Pancreas (tissue), 10 donors: ENCODE measurements around the gene PRXL2A. TPM values are rescaled to one million over a fixed set of nuclear protein-coding genes. Genes with fewer than 3 reads are reported as not detected.

ENCODE experiments used
- ATAC-seq, 4 donors: fragments of 200-7000 bp; cut with Tn5 transposase; one replicate each; pipeline versions ENCODE4 v1.8.0 to v1.9.1; 2020; ENCODE audit warnings: mild to moderate bottlenecking in 4 of 4, moderate library complexity in 4 of 4
- DNase-seq, 6 donors: peaks; one replicate each; pipeline ENCODE4 v3.0.0-alpha.2; 2020
- FAIRE-seq: peaks from 2 replicates; lab custom pipeline; 2012; peaks lifted over from hg19 to GRCh38; lab: Jason Lieb, UNC
- H3K27ac ChIP-seq, 4 donors: fragments of 200-600 bp; sonication (generic); 1 replicate in 3 of 4; 2 replicates in 1 of 4; pipeline versions ENCODE4 v1.5.0 to v1.8.0; 2020
- H3K27me3 ChIP-seq, 4 donors: fragments of 200-600 bp; one replicate each; pipeline ENCODE4 v1.8.0; 2021
- H3K36me3 ChIP-seq, 3 donors: fragments of 200-600 bp; sonication (generic) in 1 of 3; one replicate each; pipeline versions ENCODE4 v1.5.0 to v1.8.0; 2020 to 2021
- H3K4me1 ChIP-seq, 3 donors: fragments of 200-600 bp; one replicate each; pipeline ENCODE4 v1.8.0; 2021
- H3K4me3 ChIP-seq, 4 donors: fragments of 200-600 bp; sonication (generic) in 2 of 4; one replicate each; pipeline versions ENCODE4 v1.5.0 to v1.8.0; 2020 to 2021
- H3K9me3 ChIP-seq, 4 donors: fragments of 200-600 bp; one replicate each; pipeline ENCODE4 v1.8.0; 2021
- WGBS, 2 donors: extraction: QIAGEN DNeasy Blood & Tissue Kit; methylation state at CpG; one replicate each; pipeline ENCODE4 v1.1.7; 2013; 5-methylcytosine and 5-hydroxymethylcytosine counted together
- intact Hi-C, 3 donors: fragments of 100-400 bp; cut with DNase I; formaldehyde crosslinking; loops; one replicate each; pipeline versions ENCODE4 v1.11.1 to v1.14.2; 2022
- polyA plus RNA-seq, 2 donors: library from polyadenylated mRNA; stranded (reverse); fragments of 200-250 nt; gene quantifications; one replicate each; pipeline ENCODE4 v1.2.3, GENCODE V29; 2013
- total RNA-seq, 6 donors: library from RNA; stranded (reverse); fragmentation: NEBNext Ultra II Directional in 4 of 6; extraction: Animal tissue kit (Norgen Biotek cat#: 25700) in 4 of 6; gene quantifications; one replicate each; pipeline versions ENCODE4 v1.2.1 to v1.2.4, GENCODE V29; 2021 to 2023
- TF ChIP-seq, protein P1 (sequence below), 4 donors: fragments of 200-600 bp; sonication (generic) in 3 of 4; IDR thresholded peaks; one replicate each; pipeline versions ENCODE4 v1.5.0 to v1.8.0; 2021; ENCODE audit warnings: antibody characterized with exemption in 4 of 4
- donor health status: healthy with polysubstance abuse.
- donor health status: DM: no; HTN: no; CAD: no; lungs with moderate emphysema.
- donor health status: DM: no; HTN: no; CAD: no.
- donor health status: control.
- donor health status: control.
- donor health status: Bipolar disorder and iron deficiency.
- donor health status: DM: yes; HTN: yes; CAD: no.
- donor health status: DM: no; HTN: no; CAD: no.
- donor health status: DM: no; HTN: no; CAD: no.
- donor health status: DM: yes; HTN: yes; CAD: no.

The PRXL2A gene
- total and polyA plus RNA-seq, 8 donors: 18.2 to 39.8 (median 26.8) TPM

- TF ChIP-seq, protein P1, sequence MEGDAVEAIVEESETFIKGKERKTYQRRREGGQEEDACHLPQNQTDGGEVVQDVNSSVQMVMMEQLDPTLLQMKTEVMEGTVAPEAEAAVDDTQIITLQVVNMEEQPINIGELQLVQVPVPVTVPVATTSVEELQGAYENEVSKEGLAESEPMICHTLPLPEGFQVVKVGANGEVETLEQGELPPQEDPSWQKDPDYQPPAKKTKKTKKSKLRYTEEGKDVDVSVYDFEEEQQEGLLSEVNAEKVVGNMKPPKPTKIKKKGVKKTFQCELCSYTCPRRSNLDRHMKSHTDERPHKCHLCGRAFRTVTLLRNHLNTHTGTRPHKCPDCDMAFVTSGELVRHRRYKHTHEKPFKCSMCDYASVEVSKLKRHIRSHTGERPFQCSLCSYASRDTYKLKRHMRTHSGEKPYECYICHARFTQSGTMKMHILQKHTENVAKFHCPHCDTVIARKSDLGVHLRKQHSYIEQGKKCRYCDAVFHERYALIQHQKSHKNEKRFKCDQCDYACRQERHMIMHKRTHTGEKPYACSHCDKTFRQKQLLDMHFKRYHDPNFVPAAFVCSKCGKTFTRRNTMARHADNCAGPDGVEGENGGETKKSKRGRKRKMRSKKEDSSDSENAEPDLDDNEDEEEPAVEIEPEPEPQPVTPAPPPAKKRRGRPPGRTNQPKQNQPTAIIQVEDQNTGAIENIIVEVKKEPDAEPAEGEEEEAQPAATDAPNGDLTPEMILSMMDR (IDR thresholded peaks at IDR 0.05): no peak
- ATAC-seq: no peak
Observed at GRCh38 chr10:80462299-80462980, 54.1 kb downstream of the PRXL2A start.

DNA sequence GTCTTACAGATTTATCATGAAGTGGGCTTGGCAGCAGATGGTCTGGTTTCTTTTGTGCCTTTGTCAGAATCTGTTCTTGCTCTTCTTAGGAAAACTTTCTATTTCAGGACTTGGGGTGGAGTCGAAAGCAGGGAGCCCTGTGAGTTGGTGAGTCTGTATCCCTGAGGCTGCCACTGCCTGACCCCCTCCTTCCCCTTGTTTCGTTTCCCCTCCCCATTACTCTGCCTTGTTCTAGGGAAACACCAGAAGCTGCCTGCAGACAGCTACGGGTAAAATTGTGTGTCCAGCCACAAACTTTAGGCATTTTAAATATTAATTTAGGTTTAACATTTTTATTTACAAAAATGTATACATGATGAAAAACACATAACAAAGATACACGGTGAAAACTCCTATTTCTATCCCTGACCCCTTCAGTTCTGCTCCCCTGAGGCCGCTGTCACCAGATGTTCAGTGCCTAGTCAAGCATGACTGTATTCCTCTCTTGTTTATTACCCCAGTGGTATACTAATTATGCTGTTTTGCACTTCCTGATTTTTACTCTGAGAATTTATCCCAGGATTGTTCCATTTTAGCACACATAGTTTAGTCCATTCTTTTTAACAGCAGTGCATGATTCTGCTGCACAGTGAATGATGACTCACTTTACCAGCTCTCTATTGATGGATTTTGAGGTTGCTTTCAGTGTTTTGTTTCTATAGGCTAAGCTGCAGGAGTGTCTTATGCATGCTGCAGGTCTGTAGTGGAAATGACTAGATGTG, 54.8 kb downstream of the PRXL2A start:
- TF ChIP-seq, protein P1 (IDR thresholded peaks at IDR 0.05): no peak
- ATAC-seq: no peak
- Histone ChIP-seq H3K27ac (peak overlapping the region in 3 of 4 donors; percentile 13 to 85 (median 79)), H3K27me3 (no peaks in the 10 kb centered on the region), H3K9me3 (no peaks in the 10 kb centered on the region), H3K4me3 (no peak overlapping the region), H3K36me3 (no peaks in the 10 kb centered on the region), H3K4me1 (peaks cover 68 to 85% (median 76%) of the 10 kb centered on the region in 3 donors)
- 56 to 61% methylated on average over 5 of the region's 5 CpGs for WGBS, 2 donors
- no peak for DNase-seq
- FAIRE-seq: no peak
- intact Hi-C loops: no loop called here

More at GRCh38 chr10:80462299-80462980, 54.1 kb downstream of the PRXL2A start:
- intact Hi-C loops: no loop called here
- FAIRE-seq (no peak), DNase-seq (peak in 1 of 6 donors; percentile 13)
- Histone ChIP-seq H3K27me3 (no peaks in the 10 kb centered on the region), H3K27ac (peak overlapping the region in 3 of 4 donors; percentile 79 to 85 (median 83)), H3K36me3 (no peaks in the 10 kb centered on the region), H3K9me3 (no peaks in the 10 kb centered on the region), H3K4me1 (peaks cover 64 to 84% (median 82%) of the 10 kb centered on the region in 3 donors), H3K4me3 (no peak overlapping the region)
- 65 to 77% methylated on average over 7 of the region's 7 CpGs for WGBS, 2 donors

- Histone ChIP-seq H3K36me3 (no peaks in the 10 kb centered on the region), H3K9me3 (no peaks in the 10 kb centered on the region), H3K4me1 (peaks cover 61 to 78% (median 72%) of the 10 kb centered on the region in 3 donors), H3K27me3 (no peaks in the 10 kb centered on the region), H3K4me3 (no peak overlapping the region), H3K27ac (peak overlapping the region in 3 of 4 donors; percentile 52 to 85 (median 66))
- 78 to 80% methylated on average over 10 of the region's 10 CpGs for WGBS, 2 donors
- TF ChIP-seq, protein P1 (IDR thresholded peaks at IDR 0.05): no peak
- FAIRE-seq (no peak), DNase-seq (peak in 1 of 6 donors; percentile 25), ATAC-seq (no peak)
- intact Hi-C loops: no loop called here
Observed at GRCh38 chr10:80463868-80464267, 55.5 kb downstream of the PRXL2A start.

- Histone ChIP-seq H3K36me3 (no peaks in the 10 kb centered on the region), H3K27me3 (no peaks in the 10 kb centered on the region), H3K4me1 (peaks cover 52 to 68% (median 63%) of the 10 kb centered on the region in 3 donors), H3K4me3 (peak overlapping the region in 1 of 4 donors; percentile 11), H3K27ac (peak overlapping the region; percentile 52 to 85 (median 64)), H3K9me3 (no peaks in the 10 kb centered on the region)
- TF ChIP-seq, protein P1 (IDR thresholded peaks at IDR 0.05): no peak
- intact Hi-C loops: no loop called here
- ATAC-seq (peak; percentile 2 to 17 (median 8)), DNase-seq (peak in 3 of 6 donors; percentile 39 to 69 (median 46)), FAIRE-seq (no peak)
- 17 to 22% methylated on average over 13 to 14 of the region's 14 CpGs for WGBS, 2 donors
Observed at GRCh38 chr10:80464557-80465450, 56.5 kb downstream of the PRXL2A start.
